ENCODE data around the gene BRPF3. TPM values are rescaled to one million over a fixed set of nuclear protein-coding genes. Genes with fewer than 3 reads are reported as not detected.

The BRPF3 gene
- total and polyA plus RNA-seq, 4 donors: 7.5 to 20.0 (median 13.7) TPM

- no peak for TF ChIP-seq NR2F2 (IDR thresholded peaks at IDR 0.05)
- no peak for TF ChIP-seq YY1 (IDR thresholded peaks at IDR 0.05)
- no peak for TF ChIP-seq JUND (IDR thresholded peaks at IDR 0.05)
- no peak for TF ChIP-seq EGR1 (IDR thresholded peaks at IDR 0.05; ENCODE audit: low read depth in 2 of 2)
- TF ChIP-seq TAF1 (conservative IDR thresholded peaks at IDR 0.05): no peak
- no peak for TF ChIP-seq GABPA (IDR thresholded peaks at IDR 0.05 in 1 of 2, conservative IDR thresholded peaks at IDR 0.05 in 1 of 2)
- no peak for TF ChIP-seq SP1 (IDR thresholded peaks at IDR 0.05)
- TF ChIP-seq HNF4G (IDR thresholded peaks at IDR 0.05): no peak
- TF ChIP-seq ZBTB33 (IDR thresholded peaks at IDR 0.05): no peak
- no peak for TF ChIP-seq RXRA (IDR thresholded peaks at IDR 0.05)
- no peak for TF ChIP-seq FOXA1 (IDR thresholded peaks at IDR 0.05)
- TF ChIP-seq HNF4A (conservative IDR thresholded peaks at IDR 0.05): no peak
- TF ChIP-seq, protein P1, sequence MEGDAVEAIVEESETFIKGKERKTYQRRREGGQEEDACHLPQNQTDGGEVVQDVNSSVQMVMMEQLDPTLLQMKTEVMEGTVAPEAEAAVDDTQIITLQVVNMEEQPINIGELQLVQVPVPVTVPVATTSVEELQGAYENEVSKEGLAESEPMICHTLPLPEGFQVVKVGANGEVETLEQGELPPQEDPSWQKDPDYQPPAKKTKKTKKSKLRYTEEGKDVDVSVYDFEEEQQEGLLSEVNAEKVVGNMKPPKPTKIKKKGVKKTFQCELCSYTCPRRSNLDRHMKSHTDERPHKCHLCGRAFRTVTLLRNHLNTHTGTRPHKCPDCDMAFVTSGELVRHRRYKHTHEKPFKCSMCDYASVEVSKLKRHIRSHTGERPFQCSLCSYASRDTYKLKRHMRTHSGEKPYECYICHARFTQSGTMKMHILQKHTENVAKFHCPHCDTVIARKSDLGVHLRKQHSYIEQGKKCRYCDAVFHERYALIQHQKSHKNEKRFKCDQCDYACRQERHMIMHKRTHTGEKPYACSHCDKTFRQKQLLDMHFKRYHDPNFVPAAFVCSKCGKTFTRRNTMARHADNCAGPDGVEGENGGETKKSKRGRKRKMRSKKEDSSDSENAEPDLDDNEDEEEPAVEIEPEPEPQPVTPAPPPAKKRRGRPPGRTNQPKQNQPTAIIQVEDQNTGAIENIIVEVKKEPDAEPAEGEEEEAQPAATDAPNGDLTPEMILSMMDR (IDR thresholded peaks at IDR 0.05; ENCODE audit: low read depth, low read length, missing input control): no peak
- no peaks in the 10 kb centered on the region for H3K9me3 ChIP-seq (ENCODE audit: control insufficient read depth in 4 of 4, low read length in 3 of 4)
- H3K9ac ChIP-seq (ENCODE audit: low read depth in 1 of 2, low read length in 2 of 2): no peak overlapping the region
- no peak overlapping the region for H3K4me3 ChIP-seq (ENCODE audit: low read depth in 1 of 3, low read length in 3 of 3)
- DNase-seq (ENCODE audit: low spot score): no peak
- H3K27ac ChIP-seq (ENCODE audit: low read depth in 1 of 2, low read length in 2 of 2): no peak overlapping the region
- H3K4me1 ChIP-seq (ENCODE audit: control insufficient read depth in 4 of 4, insufficient read depth in 4 of 4, low read length in 3 of 4): no peaks in the 10 kb centered on the region
- no peaks in the 10 kb centered on the region for H3K36me3 ChIP-seq (ENCODE audit: control insufficient read depth in 4 of 4, insufficient read depth in 3 of 4, low read depth in 1 of 4, low read length in 3 of 4)
- H3K27me3 ChIP-seq (ENCODE audit: control insufficient read depth in 4 of 4, insufficient read depth in 4 of 4, low read length in 3 of 4): no peaks in the 10 kb centered on the region
Observed at GRCh38 chr6:36177166-36177565, 19.4 kb upstream of the BRPF3 start.

DNA sequence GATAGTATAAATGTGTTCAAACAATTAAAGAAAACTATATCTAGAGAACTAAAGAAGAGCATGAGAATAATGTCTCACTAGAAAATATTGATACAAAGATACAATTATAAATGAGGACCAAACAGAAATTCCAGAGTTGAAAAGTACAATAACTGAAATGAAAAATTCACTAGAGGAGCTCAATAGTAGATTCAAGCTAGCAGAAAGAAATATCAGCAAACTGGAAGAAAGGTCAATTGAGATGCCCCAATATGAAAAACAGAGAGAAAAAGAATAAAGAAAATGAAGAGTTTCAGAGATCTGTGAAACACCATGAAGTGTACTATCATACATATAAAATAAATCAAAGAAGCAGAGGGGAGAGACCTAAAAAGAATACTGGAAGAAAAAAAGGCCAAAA, 18.0 kb upstream of the BRPF3 start:
- Histone ChIP-seq H3K9ac (ENCODE audit: low read depth in 1 of 2, low read length in 2 of 2) (no peak overlapping the region), H3K27ac (ENCODE audit: low read depth in 1 of 2, low read length in 2 of 2) (no peak overlapping the region), H3K4me1 (ENCODE audit: control insufficient read depth in 4 of 4, insufficient read depth in 4 of 4, low read length in 3 of 4) (no peaks in the 10 kb centered on the region), H3K27me3 (ENCODE audit: control insufficient read depth in 4 of 4, insufficient read depth in 4 of 4, low read length in 3 of 4) (no peaks in the 10 kb centered on the region), H3K4me3 (ENCODE audit: low read depth in 1 of 3, low read length in 3 of 3) (no peak overlapping the region), H3K36me3 (ENCODE audit: control insufficient read depth in 4 of 4, insufficient read depth in 3 of 4, low read depth in 1 of 4, low read length in 3 of 4) (no peaks in the 10 kb centered on the region), H3K9me3 (ENCODE audit: control insufficient read depth in 4 of 4, low read length in 3 of 4) (no peaks in the 10 kb centered on the region)
- DNase-seq (ENCODE audit: low spot score): no peak
- TF ChIP-seq EGR1 (IDR thresholded peaks at IDR 0.05; ENCODE audit: low read depth in 2 of 2): no peak
- no peak for TF ChIP-seq TAF1 (conservative IDR thresholded peaks at IDR 0.05)
- TF ChIP-seq SP1 (IDR thresholded peaks at IDR 0.05): no peak
- TF ChIP-seq REST (IDR thresholded peaks at IDR 0.05): no peak
- no peak for TF ChIP-seq ATF3 (IDR thresholded peaks at IDR 0.05)
- TF ChIP-seq RXRA (IDR thresholded peaks at IDR 0.05): no peak
- no peak for TF ChIP-seq NR2F2 (IDR thresholded peaks at IDR 0.05)
- no peak for TF ChIP-seq JUND (IDR thresholded peaks at IDR 0.05)
- no peak for TF ChIP-seq FOXA2 (IDR thresholded peaks at IDR 0.05)
- no peak for TF ChIP-seq HNF4A (conservative IDR thresholded peaks at IDR 0.05)
- TF ChIP-seq, protein P1 (IDR thresholded peaks at IDR 0.05; ENCODE audit: low read depth, low read length, missing input control): no peak
- no peak for TF ChIP-seq FOXA1 (IDR thresholded peaks at IDR 0.05)
- TF ChIP-seq GABPA (IDR thresholded peaks at IDR 0.05 in 1 of 2, conservative IDR thresholded peaks at IDR 0.05 in 1 of 2): no peak
- TF ChIP-seq, protein P2, sequence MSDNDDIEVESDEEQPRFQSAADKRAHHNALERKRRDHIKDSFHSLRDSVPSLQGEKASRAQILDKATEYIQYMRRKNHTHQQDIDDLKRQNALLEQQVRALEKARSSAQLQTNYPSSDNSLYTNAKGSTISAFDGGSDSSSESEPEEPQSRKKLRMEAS (IDR thresholded peaks at IDR 0.05): no peak
- TF ChIP-seq YY1 (IDR thresholded peaks at IDR 0.05): no peak
- no peak for TF ChIP-seq RAD21 (IDR thresholded peaks at IDR 0.05)
- no peak for TF ChIP-seq HNF4G (IDR thresholded peaks at IDR 0.05)
- TF ChIP-seq ZBTB33 (IDR thresholded peaks at IDR 0.05): no peak
